ENCODE measurements around the gene CAPN5. TPM values are rescaled to one million over a fixed set of nuclear protein-coding genes. Genes with fewer than 3 reads are reported as not detected.
A peak's percentile ranks its signal among the peaks of the same experiment; 100 is the strongest.

Gene CAPN5
- polyA plus RNA-seq, 1 experiment: 18.4 TPM

DNA sequence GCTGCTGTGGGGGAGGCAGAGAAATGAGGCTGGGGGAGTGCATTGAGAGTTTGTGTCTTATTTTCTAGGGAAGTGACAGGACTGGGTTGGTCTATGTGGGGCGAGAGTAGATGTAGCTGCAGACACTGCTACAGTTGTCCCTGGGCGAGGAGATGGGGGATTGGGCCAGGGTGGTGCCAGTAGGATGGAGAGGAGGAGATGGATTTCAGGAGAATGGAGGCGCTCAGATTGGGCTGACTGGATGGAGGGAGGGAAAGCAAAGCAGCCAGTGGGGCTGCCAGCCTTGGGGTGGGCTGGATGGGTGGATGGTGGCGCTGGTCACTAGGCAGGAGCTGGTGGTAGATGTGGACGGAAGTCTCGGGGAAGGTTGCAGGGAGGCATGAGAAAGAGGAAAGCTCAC, 45.2 kb downstream of the CAPN5 start:
- ChIA-PET CTCF (interaction anchor here (1.2 to 10.1 kb wide), 11 partner anchors 10 to 76 kb away, joined by 4 to 71 read pairs (median 9); partner anchors contain the start of gene MYO7A), POLR2A (no interaction called here)

DNA sequence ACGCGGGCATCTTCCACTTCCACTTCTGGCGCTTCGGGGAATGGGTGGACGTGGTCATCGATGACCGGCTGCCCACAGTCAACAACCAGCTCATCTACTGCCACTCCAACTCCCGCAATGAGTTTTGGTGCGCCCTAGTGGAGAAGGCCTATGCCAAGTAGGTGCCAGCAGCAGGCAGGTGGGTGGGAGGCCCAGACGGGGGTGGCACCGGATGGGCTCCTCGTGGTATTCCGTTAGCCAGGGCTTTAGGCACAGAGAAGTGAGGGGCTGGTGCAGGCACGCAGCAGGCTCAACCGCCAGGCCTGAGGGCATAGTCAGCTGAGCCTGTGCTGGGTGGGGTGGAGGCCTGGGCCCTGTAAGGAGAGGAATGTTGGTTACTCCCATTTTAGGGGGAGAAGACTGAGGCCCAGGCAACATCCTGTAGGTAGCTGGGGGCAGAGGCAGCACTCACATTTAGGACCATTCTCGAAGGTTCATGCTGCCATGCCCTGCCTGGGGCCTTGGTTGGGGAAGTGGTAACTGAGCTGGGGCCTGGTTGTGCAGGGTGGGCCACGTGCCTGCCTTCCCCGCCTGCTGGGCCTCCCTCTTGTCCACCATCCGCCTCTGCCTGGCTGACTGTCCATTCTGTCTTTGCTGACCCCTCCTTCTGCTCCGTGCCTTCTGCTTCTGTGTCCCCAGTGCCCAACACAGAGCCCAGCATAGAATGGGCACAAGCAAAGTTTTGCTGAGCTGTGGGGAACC, 46.0 kb downstream of the CAPN5 start:
- POLR2A ChIA-PET: no interaction called here
- no peaks in the 10 kb centered on the region for H3K27me3 ChIP-seq (ENCODE audit: control insufficient read depth, insufficient read depth, low read length)
- peaks cover 2% of the 10 kb centered on the region for H3K36me3 ChIP-seq (ENCODE audit: control insufficient read depth, insufficient read depth, low read length)
- no peak for DNase-seq (ENCODE audit: low read depth)
- H3K4me3 ChIP-seq (ENCODE audit: low read depth, low read length): no peak overlapping the region
- CTCF ChIA-PET: interaction anchor here (0.8 to 10.1 kb wide), 15 partner anchors 10 to 506 kb away, joined by 3 to 71 read pairs (median 6); partner anchors contain the start of genes MYO7A and OMP
- TF ChIP-seq, protein P1, sequence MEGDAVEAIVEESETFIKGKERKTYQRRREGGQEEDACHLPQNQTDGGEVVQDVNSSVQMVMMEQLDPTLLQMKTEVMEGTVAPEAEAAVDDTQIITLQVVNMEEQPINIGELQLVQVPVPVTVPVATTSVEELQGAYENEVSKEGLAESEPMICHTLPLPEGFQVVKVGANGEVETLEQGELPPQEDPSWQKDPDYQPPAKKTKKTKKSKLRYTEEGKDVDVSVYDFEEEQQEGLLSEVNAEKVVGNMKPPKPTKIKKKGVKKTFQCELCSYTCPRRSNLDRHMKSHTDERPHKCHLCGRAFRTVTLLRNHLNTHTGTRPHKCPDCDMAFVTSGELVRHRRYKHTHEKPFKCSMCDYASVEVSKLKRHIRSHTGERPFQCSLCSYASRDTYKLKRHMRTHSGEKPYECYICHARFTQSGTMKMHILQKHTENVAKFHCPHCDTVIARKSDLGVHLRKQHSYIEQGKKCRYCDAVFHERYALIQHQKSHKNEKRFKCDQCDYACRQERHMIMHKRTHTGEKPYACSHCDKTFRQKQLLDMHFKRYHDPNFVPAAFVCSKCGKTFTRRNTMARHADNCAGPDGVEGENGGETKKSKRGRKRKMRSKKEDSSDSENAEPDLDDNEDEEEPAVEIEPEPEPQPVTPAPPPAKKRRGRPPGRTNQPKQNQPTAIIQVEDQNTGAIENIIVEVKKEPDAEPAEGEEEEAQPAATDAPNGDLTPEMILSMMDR (IDR thresholded peaks at IDR 0.05; ENCODE audit: insufficient read depth, low read depth, low read length): no peak

More for the DNA sequence above, 45.2 kb downstream of the CAPN5 start:
- TF ChIP-seq, protein P1 (IDR thresholded peaks at IDR 0.05; ENCODE audit: insufficient read depth, low read depth, low read length): no peak
- H3K36me3 ChIP-seq (ENCODE audit: control insufficient read depth, insufficient read depth, low read length): peaks cover 2% of the 10 kb centered on the region; the same call in 1 of the 2 replicates
- no peak for DNase-seq (ENCODE audit: low read depth)
- no peak overlapping the region for H3K4me3 ChIP-seq (ENCODE audit: low read depth, low read length)
- no peaks in the 10 kb centered on the region for H3K27me3 ChIP-seq (ENCODE audit: control insufficient read depth, insufficient read depth, low read length)

DNA sequence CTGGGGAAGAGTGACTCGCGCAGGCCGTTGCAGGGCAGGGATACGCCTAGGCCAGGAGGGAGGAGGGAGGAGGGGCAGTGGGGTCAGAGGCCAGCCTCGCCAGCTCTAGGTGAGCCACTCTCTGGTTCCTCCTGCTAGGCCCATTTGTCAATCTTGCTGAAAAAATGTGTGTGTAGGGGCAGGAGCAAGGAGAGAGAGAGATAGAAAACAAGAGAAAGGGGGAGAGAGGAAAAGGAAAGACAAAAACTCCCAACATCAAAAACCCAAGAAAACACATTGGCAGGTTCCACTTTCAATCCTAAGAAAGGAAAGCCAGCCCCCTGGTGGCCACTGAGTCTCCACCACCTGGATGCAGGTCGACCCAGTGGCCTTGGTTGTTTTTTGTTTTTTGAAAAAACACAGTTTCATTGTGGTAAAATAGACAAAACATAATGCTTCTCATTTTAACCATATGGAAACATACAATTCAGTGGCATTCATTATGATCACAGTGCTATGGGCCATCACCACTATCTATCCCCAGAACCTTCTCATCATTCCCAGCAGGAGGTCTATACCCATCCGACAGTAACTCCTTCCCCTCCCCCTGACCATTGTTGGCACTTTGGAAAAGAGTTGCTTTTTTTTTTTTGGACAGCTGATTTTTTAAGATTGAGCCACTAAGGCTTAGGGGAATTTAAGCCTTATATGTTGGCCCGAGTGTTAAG, 46.8 kb downstream of the CAPN5 start:
- peaks cover 5% of the 10 kb centered on the region for H3K36me3 ChIP-seq (ENCODE audit: control insufficient read depth, insufficient read depth, low read length)
- TF ChIP-seq, protein P1 (IDR thresholded peaks at IDR 0.05; ENCODE audit: insufficient read depth, low read depth, low read length): peak; percentile 74
- H3K27me3 ChIP-seq (ENCODE audit: control insufficient read depth, insufficient read depth, low read length): no peaks in the 10 kb centered on the region
- ChIA-PET CTCF (interaction anchor here (0.8 to 10.1 kb wide), 20 partner anchors 9 to 505 kb away, joined by 3 to 71 read pairs (median 4); partner anchors contain the start of genes MYO7A and OMP), POLR2A (no interaction called here)
- H3K4me3 ChIP-seq (ENCODE audit: low read depth, low read length): no peak overlapping the region
- no peak for DNase-seq (ENCODE audit: low read depth)

DNA sequence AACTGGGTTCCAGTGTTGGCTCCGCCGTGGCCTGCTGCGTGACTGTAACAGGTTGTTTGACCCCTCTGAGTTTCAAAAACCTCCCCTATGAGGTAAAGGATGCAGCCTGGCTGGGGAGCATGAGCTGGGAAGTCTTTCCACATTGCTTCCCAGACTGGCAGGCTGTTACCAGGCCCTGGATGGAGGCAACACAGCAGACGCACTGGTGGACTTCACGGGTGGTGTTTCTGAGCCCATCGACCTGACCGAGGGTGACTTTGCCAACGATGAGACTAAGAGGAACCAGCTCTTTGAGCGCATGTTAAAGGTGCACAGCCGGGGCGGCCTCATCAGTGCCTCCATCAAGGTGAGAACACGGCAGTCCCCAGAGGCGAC, 47.3 kb downstream of the CAPN5 start:
- DNase-seq (ENCODE audit: low read depth): no peak
- CTCF ChIA-PET: interaction anchor here (0.6 to 10.1 kb wide), 15 partner anchors 8 to 513 kb away, joined by 3 to 71 read pairs (median 4); partner anchors contain the start of genes MYO7A and OMP
- Histone ChIP-seq H3K27me3 (ENCODE audit: control insufficient read depth, insufficient read depth, low read length) (no peaks in the 10 kb centered on the region), H3K36me3 (ENCODE audit: control insufficient read depth, insufficient read depth, low read length) (peaks cover 10% of the 10 kb centered on the region), H3K4me3 (ENCODE audit: low read depth, low read length) (no peak overlapping the region)
- POLR2A ChIA-PET: no interaction called here
- TF ChIP-seq, protein P1 (IDR thresholded peaks at IDR 0.05; ENCODE audit: insufficient read depth, low read depth, low read length): no peak

DNA sequence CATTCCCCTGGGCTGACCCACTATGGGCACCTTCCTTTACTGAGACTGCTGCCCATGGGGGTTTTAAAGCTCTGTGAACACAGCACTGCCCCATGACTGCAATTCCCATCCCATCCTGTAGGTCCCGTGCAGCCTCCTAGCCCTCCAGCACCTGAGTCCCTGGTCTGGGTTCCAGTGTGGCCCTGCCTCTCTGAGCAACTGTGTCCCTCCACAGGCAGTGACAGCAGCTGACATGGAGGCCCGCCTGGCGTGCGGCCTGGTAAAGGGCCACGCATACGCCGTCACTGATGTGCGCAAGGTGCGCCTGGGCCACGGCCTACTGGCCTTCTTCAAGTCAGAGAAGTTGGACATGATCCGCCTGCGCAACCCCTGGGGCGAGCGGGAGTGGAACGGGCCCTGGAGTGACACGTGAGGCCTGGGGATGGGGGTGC, 48.4 kb downstream of the CAPN5 start:
- Histone ChIP-seq H3K27me3 (ENCODE audit: control insufficient read depth, insufficient read depth, low read length) (no peaks in the 10 kb centered on the region), H3K36me3 (ENCODE audit: control insufficient read depth, insufficient read depth, low read length) (peaks cover 12% of the 10 kb centered on the region), H3K4me3 (ENCODE audit: low read depth, low read length) (no peak overlapping the region)
- TF ChIP-seq, protein P1 (IDR thresholded peaks at IDR 0.05; ENCODE audit: insufficient read depth, low read depth, low read length): peak; percentile 23; the same call in 1 of the 2 replicates
- ChIA-PET CTCF (interaction anchor here (1.0 to 10.1 kb wide), 9 partner anchors 7 to 433 kb away, joined by 3 to 71 read pairs (median 18); partner anchors contain the start of gene MYO7A), POLR2A (no interaction called here)
- DNase-seq (ENCODE audit: low read depth): no peak
